HG03095 (cell line): Measurements from ENCODE around the gene TLK2.

Source experiments
- ATAC-seq: cut with Tn5 transposase; IDR thresholded peaks from one replicate; pipeline ENCODE4 v1.9.1; 2021; ENCODE audit warnings: moderate library complexity; ENCODE audit not compliant: unreplicated experiment

Gene TLK2

GRCh38 chr17:62627219-62627903 lies 148.7 kb downstream of the TLK2 start, which contains the start of gene MRC2:
Gene MRC2, plus strand, starts transcription at chr17:62627670. Its CDS starts 133 bp downstream, at chr17:62627803.
- ATAC-seq, result no peak

GRCh38 chr17:62627904-62628633 lies 149.4 kb downstream of the TLK2 start:
- no peak for ATAC-seq

- no peak for ATAC-seq
Observed at GRCh38 chr17:62628831-62629555, 150.4 kb downstream of the TLK2 start.

GRCh38 chr17:62629556-62630364 lies 151.1 kb downstream of the TLK2 start:
- no peak for ATAC-seq

- ATAC-seq, result no peak
Observed at GRCh38 chr17:62630365-62631085, 151.9 kb downstream of the TLK2 start.

- ATAC-seq, result no peak
Observed at GRCh38 chr17:62631086-62631935, 152.7 kb downstream of the TLK2 start.

GRCh38 chr17:62631936-62632924 lies 153.6 kb downstream of the TLK2 start:
- no peak for ATAC-seq

- ATAC-seq, result no peak
Observed at GRCh38 chr17:62637809-62638208, 159.2 kb downstream of the TLK2 start.

- ATAC-seq, result no peak
Observed at GRCh38 chr17:62641153-62641552, 162.5 kb downstream of the TLK2 start.

- no peak for ATAC-seq
Observed at GRCh38 chr17:62641951-62642350, 163.3 kb downstream of the TLK2 start.

- ATAC-seq, result no peak
Observed at GRCh38 chr17:62643496-62643895, 164.9 kb downstream of the TLK2 start.

GRCh38 chr17:62644487-62645173 lies 166.0 kb downstream of the TLK2 start:
- no peak for ATAC-seq

GRCh38 chr17:62648251-62648955 lies 169.8 kb downstream of the TLK2 start:
- ATAC-seq, result no peak

- ATAC-seq, result no peak
Observed at GRCh38 chr17:62648956-62649294, 170.3 kb downstream of the TLK2 start.

- no peak for ATAC-seq
Observed at GRCh38 chr17:62649570-62649969, 170.9 kb downstream of the TLK2 start.

GRCh38 chr17:62650587-62650986 lies 172.0 kb downstream of the TLK2 start:
- no peak for ATAC-seq
